Suppressor macrophage treated with lipopolysaccharide for 1 hour (primary cell): ENCODE data around the gene PTPRN2.

Experiments
- DNase-seq, 3 donors: peaks; one replicate each; pipeline ENCODE4 v3.0.0-alpha.2; 2020 to 2022

Gene PTPRN2

GRCh38 chr7:158108646-158109293, 478.9 kb downstream of the PTPRN2 start:
- no peak for DNase-seq

DNA sequence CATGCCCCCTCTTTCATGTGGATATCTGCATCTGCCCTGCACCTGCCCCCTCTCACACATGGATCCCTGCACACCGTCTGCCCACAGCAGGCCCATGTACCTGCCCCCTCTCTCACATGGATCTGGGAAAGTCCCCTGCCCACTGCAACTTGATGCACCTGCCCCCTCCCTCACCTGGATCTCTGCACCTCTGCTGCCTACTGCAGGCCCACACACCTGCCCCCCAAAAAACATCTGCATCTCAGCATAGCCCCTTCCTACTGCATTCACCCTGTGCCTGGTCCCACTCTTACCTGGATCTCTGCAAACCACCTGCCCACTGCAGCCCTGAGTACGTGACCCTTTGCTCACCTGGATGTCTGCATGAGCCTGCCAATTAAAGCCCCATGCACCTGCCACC, 479.8 kb downstream of the PTPRN2 start:
- DNase-seq = no peak

DNA sequence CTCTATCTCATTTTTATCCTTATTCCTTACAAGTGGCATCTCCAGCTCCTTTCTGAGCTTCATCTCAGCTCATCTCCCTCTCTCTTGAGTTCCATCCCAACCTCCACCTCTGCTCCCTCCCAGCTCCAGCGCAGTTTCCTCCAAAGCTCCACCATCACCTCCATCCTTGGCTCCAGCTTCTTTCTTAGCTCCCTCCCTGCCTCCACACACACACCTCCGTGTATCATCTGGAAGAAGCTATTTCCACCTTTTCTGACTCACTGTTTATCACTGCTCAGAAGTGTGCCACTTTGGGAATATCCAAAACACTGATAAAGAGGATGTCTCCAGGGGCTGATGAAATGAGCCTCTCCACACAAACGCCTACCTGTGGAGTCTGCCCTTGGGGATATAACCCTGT, 481.4 kb downstream of the PTPRN2 start:
- no peak for DNase-seq

DNA sequence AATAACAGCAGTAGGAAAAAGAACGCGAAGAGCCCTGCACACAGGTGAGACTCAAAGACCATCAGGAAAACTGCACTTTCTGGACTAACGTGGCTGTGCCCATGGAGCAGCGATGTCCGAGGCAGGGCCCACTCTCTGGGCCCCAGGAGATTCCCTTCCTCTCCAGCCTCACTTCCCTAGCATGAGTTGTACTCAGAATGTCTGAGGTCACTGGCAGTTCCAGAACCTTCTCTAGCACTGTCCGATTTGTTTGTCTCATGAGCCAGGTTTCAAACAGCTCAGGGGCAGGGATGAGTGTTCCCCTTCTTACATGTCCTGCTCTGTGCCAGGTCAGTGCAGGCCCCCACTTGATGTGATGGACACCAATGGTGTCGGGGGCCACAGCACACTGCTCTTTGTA, 484.2 kb downstream of the PTPRN2 start:
- no peak for DNase-seq

DNA sequence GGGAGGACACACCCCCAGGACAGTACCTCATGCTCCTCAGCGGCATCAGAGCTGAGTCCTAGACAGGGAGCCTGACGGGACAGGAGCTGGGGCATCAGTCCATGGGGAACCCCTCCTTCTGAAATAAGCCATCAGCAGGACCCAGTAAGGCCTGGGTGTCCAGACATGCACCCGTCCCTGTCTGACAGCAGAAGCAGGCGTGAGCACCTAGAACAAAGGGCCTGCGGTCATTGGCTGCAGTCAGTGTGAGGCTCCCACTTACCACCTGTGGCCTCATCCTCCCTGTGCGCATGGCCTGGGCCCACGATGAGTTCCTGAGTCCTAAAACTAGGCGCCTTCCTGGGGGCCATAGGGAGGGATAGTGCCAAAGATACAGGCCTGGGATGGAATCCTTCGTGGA, 484.7 kb downstream of the PTPRN2 start:
- no peak for DNase-seq

GRCh38 chr7:158101821-158102450, 485.7 kb downstream of the PTPRN2 start:
- DNase-seq = no peak

GRCh38 chr7:158098125-158099030, 489.2 kb downstream of the PTPRN2 start:
- DNase-seq = no peak

GRCh38 chr7:158097453-158098124, 490.0 kb downstream of the PTPRN2 start:
- no peak for DNase-seq

- no peak for DNase-seq
Observed at GRCh38 chr7:158097106-158097452, 490.5 kb downstream of the PTPRN2 start.

- no peak for DNase-seq
Observed at GRCh38 chr7:158096582-158096981, 491.0 kb downstream of the PTPRN2 start.

DNA sequence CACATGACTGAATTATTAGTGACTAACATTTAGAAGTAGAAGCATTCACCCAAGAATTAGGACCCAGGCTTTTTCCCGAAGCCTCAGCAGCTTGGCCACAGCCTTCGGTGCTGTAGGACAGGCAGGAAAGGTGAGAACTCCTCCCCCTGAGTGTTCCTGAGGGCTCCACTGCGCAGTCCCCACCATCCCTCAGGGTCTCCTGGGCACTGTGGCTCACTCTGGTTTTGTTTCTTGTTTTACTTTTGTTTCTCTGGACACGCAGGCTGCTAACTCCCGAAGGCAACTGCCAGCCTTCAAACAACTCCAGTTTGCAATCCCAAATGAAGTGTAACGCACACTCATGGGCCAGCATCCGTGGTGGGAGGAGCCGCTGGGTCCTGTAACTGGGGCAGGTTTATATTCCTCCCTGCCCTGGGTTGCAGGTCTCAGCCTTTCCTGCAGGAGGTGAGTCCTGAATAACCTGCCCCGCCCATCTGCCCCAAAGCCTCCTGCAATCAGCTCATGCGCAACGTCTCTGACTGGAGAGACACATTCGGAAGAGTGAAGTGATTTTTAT, 492.9 kb downstream of the PTPRN2 start:
- no peak for DNase-seq

DNA sequence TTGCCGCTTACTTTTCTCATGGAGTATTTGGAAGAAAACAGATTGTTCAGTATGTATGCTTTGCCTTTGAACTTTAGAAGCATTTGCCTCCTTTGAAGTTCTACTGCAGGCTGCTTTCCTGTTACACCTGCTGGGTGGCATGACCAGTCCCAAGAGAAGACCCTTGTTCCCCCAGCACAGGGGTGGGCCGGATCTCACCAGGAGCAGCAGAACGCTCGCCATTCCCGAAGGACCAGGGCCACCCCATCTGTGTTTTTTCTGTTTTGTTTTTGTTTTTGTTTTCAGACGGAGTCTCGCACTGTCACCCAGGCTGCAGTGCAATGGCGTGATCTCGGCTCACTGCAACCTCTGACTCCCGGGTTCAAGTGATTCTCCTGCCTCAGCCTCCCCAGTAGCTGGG, 493.6 kb downstream of the PTPRN2 start:
- DNase-seq = no peak

GRCh38 chr7:158093156-158093796, 494.3 kb downstream of the PTPRN2 start:
- no peak for DNase-seq

DNA sequence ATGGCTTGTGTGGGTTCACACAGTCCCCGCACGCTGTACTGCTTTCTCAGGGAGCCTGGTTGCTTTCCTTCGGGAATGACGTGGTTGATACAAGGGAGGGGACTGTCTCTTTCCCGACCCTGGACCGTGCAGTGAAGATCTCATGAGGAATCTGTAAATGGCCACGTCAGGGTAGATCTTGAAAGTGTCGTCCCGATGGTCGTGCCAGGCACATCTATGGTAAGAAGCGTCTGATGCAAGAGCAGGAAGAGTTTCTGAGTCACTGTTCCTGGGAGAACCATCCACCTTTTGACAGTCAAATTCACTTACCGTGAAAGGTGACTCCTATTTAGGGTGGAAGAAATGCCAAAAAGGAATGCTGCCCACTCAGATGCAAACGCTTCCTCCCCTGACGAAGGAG, 500.4 kb downstream of the PTPRN2 start:
- no peak for DNase-seq

- no peak for DNase-seq
Observed at GRCh38 chr7:158085741-158086695, 501.6 kb downstream of the PTPRN2 start.

DNA sequence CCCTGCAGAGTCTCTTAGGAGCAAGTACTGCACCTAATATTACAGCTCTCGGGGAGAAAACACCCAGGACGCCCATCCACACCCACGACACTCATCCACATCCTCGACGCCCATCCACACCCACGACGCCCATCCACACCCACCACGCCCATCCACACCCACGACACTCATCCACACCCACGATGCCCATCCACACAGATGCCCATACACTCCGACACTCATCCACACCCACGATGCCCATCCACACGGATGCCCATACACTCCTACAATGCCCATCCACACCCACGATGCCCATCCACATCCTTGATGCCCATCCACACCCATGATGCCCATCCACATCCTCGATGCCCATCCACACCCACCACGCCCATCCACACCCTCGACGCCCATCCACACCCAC, 503.1 kb downstream of the PTPRN2 start:
- no peak for DNase-seq

- DNase-seq = no peak
Observed at GRCh38 chr7:158083526-158084310, 503.9 kb downstream of the PTPRN2 start.

GRCh38 chr7:158082761-158083160, 504.9 kb downstream of the PTPRN2 start:
- DNase-seq = no peak

- DNase-seq = no peak
Observed at GRCh38 chr7:158080899-158081445, 506.7 kb downstream of the PTPRN2 start.
